OCI-M2 (cell line): ENCODE results near the gene ZFHX3.
"Not testable (repeated sequence)": the region's sequence is repeated elsewhere in the genome, so short reads cannot be mapped to it uniquely, and the experiment has no call there.

Source experiments
- DNase-seq: peaks from one replicate; lab custom pipeline; 2025; ENCODE audit not compliant: unreplicated experiment; lab: John Stamatoyannopoulos, UW

Gene ZFHX3

GRCh38 chr16:73023752-73024570 lies 24.0 kb downstream of the ZFHX3 start:
- DNase-seq = no peak

- no peak for DNase-seq
These were observed 24.6 kb downstream of the ZFHX3 start for GRCh38 chr16:73023320-73023719.

- DNase-seq = no peak
These were observed 25.4 kb downstream of the ZFHX3 start for GRCh38 chr16:73022534-73022933.

- DNase-seq = no peak
These were observed 25.9 kb downstream of the ZFHX3 start for GRCh38 chr16:73021866-73022495.

DNA sequence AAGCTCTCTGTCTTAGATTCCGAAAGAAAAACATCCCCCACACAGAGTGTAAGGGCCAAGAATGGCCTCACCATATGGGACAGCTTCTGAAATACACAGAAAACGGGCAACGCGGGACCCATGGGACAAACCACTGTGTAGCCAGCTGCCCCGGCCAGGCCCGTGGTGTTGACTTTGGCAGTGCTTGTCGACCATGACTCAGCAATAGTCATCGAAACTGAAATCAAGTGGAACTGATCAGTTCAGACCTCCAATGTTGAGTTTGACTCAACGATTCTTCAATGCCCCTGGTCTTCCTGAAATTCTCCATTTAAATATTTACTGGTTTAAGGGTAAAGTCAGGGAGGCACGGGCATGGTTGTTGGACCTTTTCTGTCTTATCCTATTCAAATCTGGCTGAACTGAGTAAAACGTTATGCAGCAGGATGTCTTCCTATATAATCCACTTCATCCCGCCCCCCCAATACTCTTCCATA lies 27.5 kb downstream of the ZFHX3 start:
- DNase-seq = no peak

DNA sequence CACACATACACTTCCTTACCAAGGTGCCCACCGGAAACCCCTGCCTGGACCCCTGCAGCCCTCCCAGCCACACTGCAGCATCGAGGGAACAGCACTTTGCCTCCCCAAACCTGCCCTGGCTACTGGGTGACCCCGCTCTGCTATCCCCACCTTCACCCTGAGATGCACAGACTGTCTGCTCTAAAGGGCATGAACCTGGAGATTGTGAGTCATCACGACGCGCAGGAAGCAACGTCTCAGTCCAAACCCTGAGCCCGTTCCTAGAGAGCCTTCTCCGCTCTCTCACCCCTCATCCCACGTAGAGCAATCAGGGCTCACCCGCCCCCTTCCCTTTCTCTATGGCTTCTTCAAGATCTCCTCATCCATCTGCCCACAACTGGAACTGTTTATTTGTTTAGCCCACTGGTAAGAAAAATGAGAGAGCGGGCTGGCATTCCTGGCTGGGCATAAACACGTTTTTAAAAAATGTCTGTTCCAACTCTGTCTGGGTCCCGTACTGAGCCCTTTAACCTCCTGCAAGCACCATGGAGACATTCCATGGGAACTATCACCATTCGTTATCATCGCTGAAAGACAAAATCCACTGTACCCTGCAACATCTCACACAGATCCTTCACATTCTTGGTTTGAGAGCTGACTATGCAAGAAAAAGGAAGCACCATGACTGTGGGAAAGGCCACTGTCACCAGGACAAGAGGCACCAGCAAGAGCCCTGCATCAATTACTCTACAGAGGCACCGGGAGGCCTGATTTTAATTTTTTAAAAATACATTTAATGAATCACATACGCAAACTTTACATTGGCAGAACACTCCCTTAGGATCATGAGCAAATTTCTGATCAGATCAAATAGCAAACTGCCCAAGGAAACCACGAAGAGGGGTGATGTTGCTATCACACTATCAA lies 28.2 kb downstream of the ZFHX3 start:
- DNase-seq = no peak

- no peak for DNase-seq
These were observed 29.0 kb downstream of the ZFHX3 start for GRCh38 chr16:73018821-73019456.

DNA sequence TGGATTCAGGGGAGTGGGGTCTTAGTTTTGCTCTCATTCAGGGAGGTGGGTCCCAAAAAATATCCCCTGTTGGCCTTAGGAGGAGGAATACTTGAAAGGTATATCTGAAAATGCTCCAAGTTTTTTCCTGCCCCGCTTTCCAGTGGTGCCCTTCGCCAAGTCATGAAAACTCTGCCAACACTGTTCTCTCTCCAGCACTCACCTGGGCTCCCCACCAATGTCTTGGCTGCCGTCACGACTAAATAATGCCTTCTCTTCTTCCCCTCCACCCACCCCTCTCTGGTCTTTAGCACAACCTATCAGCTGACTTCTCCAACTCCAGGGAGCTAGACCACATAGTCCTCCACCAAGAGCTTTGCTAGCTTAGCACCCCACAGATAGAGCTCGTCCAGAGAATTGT lies 30.6 kb downstream of the ZFHX3 start:
- no peak for DNase-seq

GRCh38 chr16:73016488-73016830 lies 31.5 kb downstream of the ZFHX3 start:
- DNase-seq = no peak

- no peak for DNase-seq
These were observed 32.1 kb downstream of the ZFHX3 start for GRCh38 chr16:73015612-73016487.

DNA sequence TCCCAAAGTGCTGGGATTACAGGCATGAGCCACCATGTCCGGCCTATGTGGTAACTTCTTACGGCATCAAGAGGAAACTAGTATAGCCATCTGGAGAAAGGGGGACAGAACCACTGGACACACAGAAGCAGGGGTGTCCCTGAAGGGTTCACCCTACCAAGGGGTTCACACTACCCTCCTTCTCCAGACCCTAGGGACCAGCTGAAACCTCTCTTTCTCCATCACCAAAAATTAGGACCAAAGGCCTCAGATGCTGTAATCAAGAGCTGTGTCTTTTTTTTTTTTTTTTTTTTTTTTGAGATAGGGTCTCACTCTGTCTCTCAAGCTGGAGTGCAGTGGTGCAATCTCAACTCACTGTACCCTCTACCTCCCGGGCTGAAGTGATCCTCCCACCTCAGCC lies 33.2 kb downstream of the ZFHX3 start:
- no peak for DNase-seq

GRCh38 chr16:73013974-73014373 lies 34.0 kb downstream of the ZFHX3 start:
- no peak for DNase-seq

DNA sequence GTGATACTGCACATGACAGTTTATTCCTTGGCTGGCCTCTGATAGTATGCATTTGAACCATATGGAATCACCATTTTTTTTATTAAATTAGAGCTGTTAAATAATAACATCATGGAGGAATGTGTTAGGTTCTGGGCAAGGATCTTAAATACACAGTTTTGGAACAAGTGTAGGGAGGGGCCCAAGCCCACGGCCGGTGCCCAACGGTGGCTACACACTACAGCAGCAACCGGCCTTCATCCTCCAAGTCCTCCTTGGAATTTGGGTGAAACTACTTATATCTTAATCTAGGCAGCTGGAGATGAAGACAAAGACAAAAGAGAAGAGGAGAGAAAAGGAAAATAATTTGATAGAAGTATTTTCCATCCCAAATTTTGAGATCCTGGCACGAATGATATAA lies 35.6 kb downstream of the ZFHX3 start:
- no peak for DNase-seq

DNA sequence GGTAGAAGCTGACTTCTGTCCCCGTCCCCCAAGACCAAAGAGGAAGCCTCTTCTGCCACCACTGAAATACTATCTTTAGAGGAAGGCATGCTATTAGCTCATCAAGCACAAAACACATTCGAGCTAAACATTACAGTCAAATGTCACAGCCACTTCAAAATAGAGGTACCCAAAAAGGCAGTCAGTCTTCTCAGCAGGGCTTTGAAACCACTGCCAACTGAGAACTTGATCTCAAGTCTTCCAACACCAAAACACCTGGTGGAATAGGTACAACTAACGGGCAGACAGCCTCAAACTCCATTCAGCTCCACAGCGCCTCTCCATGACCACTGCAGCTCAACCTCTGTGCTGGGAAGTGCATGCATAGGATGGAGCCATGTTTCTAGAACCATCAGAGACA lies 36.0 kb downstream of the ZFHX3 start:
- no peak for DNase-seq

GRCh38 chr16:73010150-73010676 lies 37.7 kb downstream of the ZFHX3 start:
- DNase-seq = no peak

- DNase-seq = not testable (repeated sequence)
These were observed 38.2 kb downstream of the ZFHX3 start for GRCh38 chr16:73009710-73010109.

DNA sequence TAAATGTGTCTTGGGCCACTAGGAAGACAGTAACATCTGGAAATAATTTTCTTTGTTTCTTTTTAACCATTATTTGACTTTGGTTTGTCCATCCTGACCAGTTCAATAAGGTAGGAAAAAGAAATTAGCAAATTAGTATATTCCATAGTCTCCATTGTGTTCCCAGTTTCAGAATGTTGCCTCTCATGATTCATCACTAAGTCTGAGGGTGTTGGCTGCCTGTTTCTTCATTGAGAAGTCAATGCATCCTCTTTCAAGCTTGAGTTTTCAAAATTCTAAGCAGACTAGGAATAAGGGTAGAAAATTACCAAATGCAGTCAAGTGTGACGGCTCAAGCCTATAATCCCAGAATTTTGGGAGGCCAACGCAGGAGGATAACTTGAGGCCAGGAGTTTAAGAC lies 41.9 kb downstream of the ZFHX3 start:
- no peak for DNase-seq

DNA sequence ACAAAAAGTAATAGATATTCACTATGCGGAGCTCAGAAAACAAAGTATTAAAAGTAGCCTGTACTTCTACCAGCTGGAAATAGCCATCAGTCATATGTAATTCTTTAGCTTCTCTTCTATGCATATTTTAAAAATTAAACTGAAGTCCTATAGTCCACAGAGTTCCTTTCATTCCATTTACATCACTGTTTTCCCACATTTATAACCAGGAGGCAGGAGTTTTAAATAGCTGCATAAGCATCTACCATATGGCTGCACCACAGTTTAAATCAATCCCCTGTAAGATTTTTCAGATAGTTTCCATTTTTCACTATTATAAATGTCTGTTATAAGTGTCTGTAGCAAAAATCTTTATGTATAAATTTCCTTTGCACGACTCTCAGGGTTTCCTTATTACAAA lies 45.1 kb downstream of the ZFHX3 start:
- DNase-seq = no peak

DNA sequence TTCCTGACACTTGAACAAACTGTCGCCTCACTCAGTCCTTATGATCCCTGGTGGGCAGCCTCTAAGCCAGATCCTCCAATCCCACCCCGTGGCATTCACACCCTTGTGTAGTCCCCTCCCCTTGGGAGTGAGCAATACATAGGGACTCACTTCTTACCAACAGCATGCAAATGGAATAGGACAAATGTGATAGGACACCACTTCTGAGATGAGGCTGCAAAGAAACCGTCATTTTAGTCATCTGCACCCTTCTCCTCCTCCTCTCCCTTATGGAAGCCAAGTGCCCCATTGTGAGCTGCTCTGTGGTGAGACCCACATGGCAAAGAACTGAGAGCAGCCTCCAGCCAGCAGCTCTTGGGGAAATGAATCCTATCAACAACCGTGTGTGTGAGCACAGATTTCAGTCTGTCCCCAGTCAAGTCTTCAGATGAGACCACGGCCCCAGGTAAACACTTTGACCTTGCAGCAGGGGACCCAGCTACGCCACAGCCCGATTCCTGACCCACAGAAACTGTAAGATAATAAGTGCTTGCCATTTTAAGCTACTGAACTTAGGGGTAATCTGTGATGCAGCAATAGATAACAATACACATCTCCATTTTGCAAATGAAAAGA lies 46.9 kb downstream of the ZFHX3 start:
- DNase-seq = no peak
